ENCODE results near the gene RIPOR1.
"Not testable (repeated sequence)": the region's sequence is repeated elsewhere in the genome, so short reads cannot be mapped to it uniquely, and the experiment has no call there.

RIPOR1 gene

DNA sequence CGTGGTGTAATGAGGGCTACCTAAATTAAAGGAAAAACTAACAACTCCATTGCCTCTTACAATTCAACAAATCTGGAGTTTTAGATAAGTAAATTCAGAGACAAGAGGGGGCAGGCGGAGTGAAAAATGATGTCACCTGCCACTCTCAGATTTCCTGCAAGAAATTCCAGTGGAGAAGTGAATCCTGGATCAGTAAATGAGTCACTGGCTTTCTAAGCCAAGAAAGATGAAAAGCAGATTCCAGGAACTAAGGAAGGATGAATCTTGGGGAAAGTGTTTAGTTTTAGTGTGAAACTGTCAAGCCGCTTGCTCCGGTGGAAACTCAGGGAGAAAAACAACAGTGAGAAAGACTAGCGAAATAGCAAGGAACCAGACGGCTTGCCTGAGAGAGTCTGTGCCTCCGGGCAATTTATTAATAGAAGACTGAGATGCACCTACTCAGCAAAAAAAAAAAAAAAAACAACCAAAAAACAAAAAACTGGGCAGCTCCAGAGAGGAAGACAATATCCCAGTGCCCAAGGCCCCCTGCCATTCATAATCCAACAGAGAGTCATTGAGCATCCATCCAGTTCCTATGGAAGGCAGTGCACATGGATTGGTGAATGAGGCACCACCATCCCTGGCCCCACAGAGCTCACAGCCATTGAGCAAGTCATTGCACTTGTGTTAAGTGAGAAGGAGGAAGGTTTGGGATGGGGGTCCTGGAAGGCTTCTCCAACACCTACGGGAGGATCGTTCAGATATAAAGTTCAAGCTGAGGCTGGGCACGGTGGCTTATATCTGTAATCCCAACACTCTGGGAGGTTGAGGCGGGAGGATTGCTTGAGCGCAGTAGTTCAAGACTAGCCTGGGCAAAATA, 12.1 kb upstream of the RIPOR1 start:
- no peak for DNase-seq

GRCh38 chr16:67517155-67517445, 11.5 kb upstream of the RIPOR1 start:
- no peak for DNase-seq

- DNase-seq, result no peak
Observed at GRCh38 chr16:67517661-67518423, 10.8 kb upstream of the RIPOR1 start.

GRCh38 chr16:67518676-67519075, 10.0 kb upstream of the RIPOR1 start:
- no peak for DNase-seq

GRCh38 chr16:67519242-67519641, 9.4 kb upstream of the RIPOR1 start:
- no peak for DNase-seq

- DNase-seq, result peak; percentile 99
Observed at GRCh38 chr16:67521095-67521804, 7.4 kb upstream of the RIPOR1 start.

GRCh38 chr16:67525176-67525860, 3.3 kb upstream of the RIPOR1 start:
- DNase-seq, result no peak

GRCh38 chr16:67526149-67526791, 2.4 kb upstream of the RIPOR1 start:
- DNase-seq, result no peak

GRCh38 chr16:67528870-67529581, 397 bp downstream of the RIPOR1 start:
- peak; percentile 80 for DNase-seq

- DNase-seq, result peak; percentile 67
Observed at GRCh38 chr16:67529582-67530012, 968 bp downstream of the RIPOR1 start.

- peak; percentile 73 for DNase-seq
Observed at GRCh38 chr16:67530013-67530939, 1.6 kb downstream of the RIPOR1 start.

GRCh38 chr16:67531247-67531646, 2.6 kb downstream of the RIPOR1 start:
- no peak for DNase-seq

GRCh38 chr16:67533024-67533560, 4.5 kb downstream of the RIPOR1 start:
- DNase-seq, result no peak

- DNase-seq, result not testable (repeated sequence)
Observed at GRCh38 chr16:67533987-67534386, 5.4 kb downstream of the RIPOR1 start.

- DNase-seq, result no peak
Observed at GRCh38 chr16:67534431-67534830, 5.8 kb downstream of the RIPOR1 start.

DNA sequence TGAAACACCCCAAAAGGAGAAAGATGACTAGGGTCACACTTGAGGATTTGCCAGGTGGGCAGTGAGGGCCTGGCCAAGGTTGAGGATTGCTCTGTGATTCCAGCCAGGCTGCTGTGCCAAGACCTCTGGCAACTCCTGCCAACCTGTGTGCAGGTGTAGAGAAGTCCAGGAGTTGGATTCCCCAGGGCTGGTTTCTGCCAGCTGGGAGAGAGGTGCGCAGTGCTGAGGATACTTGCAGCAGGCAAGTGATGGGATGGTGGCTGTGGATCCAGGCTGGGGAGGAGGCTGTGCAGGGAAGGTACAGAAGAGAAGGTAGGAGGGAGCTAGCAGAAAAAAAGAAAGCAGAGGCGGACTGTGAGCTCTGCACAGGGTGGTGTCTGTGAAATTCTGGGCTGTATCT, 6.6 kb downstream of the RIPOR1 start:
- DNase-seq, result no peak

DNA sequence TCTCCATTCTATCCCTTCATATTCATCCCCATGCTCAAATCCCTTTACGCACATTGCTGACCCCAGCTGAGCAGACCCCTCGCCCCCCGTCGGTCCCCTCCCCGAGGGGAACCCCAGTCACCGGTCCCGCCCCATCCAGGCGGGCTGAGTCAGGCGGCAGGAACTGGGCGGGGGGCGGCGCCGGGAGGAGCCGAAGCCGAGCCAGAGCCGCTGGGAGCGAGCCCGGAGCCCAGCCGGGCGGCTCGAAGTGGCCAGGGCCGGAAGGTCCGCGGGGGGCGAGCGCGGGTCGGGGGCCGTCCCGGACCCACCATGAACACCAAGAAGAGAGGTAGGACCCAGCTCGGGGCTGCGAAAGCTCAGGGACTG, 8.6 kb downstream of the RIPOR1 start:
- peak; percentile 67 for DNase-seq

DNA sequence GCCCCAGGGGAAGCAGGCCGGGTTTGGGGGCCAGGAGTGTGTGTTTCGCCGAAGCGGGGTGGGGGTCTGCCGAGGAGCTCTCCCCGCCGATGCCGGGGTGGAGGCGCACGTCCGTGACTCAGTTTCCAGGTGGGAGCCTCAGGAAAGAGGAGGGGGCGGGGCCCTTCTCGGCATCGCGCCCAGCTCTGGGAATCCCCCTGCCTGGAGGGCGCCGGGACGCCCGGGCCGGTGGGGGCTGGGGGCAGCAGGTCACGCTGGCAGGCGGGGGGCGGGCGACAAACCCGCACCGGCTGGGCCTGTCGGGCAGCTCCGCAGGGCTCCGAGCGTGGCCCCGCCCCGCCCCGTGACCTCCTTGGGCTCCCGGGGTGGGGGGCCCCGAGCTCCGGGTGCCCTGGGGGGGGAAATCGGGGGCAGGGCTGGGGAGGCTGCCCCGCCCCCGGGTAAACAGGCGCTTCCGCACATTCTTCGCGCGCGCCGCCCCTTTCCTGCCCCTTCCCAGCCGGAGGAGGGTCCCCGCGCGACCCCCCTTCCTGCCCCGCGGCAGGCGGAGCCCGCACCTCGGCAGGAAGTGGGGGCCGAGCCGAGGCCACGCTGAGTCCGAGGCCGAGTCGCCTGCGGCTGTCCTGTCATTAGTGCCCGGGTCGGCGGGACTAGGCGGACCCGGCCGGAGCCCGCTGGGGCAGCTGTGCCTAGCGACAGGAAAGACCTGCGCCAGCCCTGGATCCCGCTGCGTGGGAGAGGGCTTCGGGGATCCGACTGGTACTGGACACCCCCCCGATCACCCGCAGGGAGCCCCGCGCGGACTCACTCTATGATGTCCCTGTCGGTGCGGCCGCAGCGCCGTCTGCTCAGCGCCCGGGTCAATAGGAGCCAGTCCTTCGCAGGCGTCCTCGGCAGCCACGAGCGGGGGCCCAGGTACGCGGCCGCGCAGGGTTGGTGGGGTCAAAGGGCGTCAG, 9.3 kb downstream of the RIPOR1 start:
- DNase-seq, result peak; percentile 75

DNA sequence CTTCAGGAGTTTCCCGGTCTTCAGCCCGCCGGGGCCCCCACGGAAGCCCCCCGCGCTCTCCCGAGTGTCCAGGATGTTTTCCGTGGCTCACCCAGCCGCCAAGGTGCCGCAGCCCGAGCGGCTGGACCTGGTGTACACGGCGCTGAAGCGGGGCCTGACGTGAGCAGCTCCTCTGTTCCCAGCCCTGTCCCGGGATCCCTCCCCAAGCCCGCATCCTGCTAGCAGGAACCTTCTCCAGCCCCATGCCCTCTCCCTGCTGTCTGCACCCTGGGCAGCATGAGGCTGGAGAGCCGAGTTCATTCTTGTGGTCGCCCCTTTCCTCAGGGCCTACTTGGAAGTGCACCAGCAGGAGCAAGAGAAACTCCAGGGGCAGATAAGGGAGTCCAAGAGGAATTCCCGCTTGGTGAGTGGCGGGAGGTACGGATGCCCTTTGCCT, 10.1 kb downstream of the RIPOR1 start:
- DNase-seq, result peak; percentile 18

Measured in eye (tissue), 1 donor.